H1 (cell line): ENCODE data around the gene OR2L3.

Source experiments
- POLR2AphosphoS5 ChIP-seq: IDR thresholded peaks from 2 replicates; pipeline ENCODE4 v1.6.1; 2011; ENCODE audit warnings: low read depth, low read length
- TF ChIP-seq, protein P1 (sequence below), 3 experiments: IDR thresholded peaks; 1 replicate in 2 of 3; 2 replicates in 1 of 3; pipeline versions ENCODE4 v1.5.1 to v1.6.1; 2011; ENCODE audit warnings: low read length in 3 of 3, mild to moderate bottlenecking in 3 of 3, inconsistent platforms in 2 of 3, low read depth in 1 of 3, moderate library complexity in 1 of 3; ENCODE audit not compliant: insufficient read depth in 1 of 3; ENCODE audit errors: control extremely low read depth in 1 of 3

DNA sequence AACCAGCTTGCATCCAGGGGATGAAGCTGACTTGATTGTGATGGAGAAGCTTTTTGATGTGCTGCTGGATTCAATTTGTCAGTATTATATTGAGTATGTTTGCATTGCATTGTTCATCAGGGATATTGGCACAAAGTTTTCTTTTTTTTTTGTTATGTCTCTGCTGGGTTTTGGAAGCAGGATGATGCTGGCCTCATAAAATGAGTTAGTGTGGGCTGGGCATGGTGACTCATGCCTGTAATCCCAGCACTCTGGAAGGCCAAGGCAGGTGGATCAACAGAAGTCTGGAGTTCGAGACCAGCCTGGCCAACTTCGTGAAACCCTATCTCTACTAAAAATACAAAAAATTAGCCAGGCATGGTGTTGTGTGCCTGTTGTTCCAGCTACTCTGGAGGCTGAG is 8.6 kb downstream of the OR2L3 start:
- TF ChIP-seq, protein P1, sequence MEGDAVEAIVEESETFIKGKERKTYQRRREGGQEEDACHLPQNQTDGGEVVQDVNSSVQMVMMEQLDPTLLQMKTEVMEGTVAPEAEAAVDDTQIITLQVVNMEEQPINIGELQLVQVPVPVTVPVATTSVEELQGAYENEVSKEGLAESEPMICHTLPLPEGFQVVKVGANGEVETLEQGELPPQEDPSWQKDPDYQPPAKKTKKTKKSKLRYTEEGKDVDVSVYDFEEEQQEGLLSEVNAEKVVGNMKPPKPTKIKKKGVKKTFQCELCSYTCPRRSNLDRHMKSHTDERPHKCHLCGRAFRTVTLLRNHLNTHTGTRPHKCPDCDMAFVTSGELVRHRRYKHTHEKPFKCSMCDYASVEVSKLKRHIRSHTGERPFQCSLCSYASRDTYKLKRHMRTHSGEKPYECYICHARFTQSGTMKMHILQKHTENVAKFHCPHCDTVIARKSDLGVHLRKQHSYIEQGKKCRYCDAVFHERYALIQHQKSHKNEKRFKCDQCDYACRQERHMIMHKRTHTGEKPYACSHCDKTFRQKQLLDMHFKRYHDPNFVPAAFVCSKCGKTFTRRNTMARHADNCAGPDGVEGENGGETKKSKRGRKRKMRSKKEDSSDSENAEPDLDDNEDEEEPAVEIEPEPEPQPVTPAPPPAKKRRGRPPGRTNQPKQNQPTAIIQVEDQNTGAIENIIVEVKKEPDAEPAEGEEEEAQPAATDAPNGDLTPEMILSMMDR (IDR thresholded peaks at IDR 0.05; ENCODE audit: control extremely low read depth in 1 of 3, insufficient read depth in 1 of 3, low read depth in 1 of 3, low read length in 3 of 3) = no peak
- no peak for TF ChIP-seq POLR2AphosphoS5
